Esophagus muscularis mucosa (tissue), 4 donors: ENCODE measurements around the gene YY1AP1. TPM values are rescaled to one million over a fixed set of nuclear protein-coding genes. Genes with fewer than 3 reads are reported as not detected.
"Not testable (repeated sequence)": the region's sequence is repeated elsewhere in the genome, so short reads cannot be mapped to it uniquely, and the experiment has no call there.

Experiments used
- DNase-seq: peaks from one replicate; pipeline ENCODE4 v3.0.0-alpha.2; 2017; ENCODE audit errors: extremely low spot score
- H3K27ac ChIP-seq, 4 donors: fragments of 200-600 bp; sonication (generic); replicated peaks in 1 of 4; 1 replicate in 3 of 4; 2 replicates in 1 of 4; pipeline ENCODE4 v1.5.1; 2016 to 2019; ENCODE audit warnings: mild to moderate bottlenecking in 1 of 4
- H3K27me3 ChIP-seq, 4 donors: fragments of 200-600 bp; sonication (generic); one replicate each; pipeline versions ENCODE4 v1.5.1 to v1.6.0; 2016 to 2019
- H3K36me3 ChIP-seq, 4 donors: fragments of 200-600 bp; sonication (generic); one replicate each; pipeline ENCODE4 v1.5.1; 2016 to 2019
- H3K4me1 ChIP-seq, 4 donors: fragments of 200-600 bp; sonication (generic); one replicate each; pipeline ENCODE4 v1.5.1; 2016 to 2019
- H3K4me3 ChIP-seq, 4 donors: fragments of 200-600 bp; sonication (generic); 1 replicate in 2 of 4; 2 replicates in 2 of 4; pipeline ENCODE4 v1.5.1; 2016 to 2019; ENCODE audit warnings: mild to moderate bottlenecking in 4 of 4, moderate library complexity in 1 of 4
- H3K9me3 ChIP-seq, 4 donors: fragments of 200-600 bp; sonication (generic); 1 replicate in 3 of 4; 2 replicates in 1 of 4; pipeline ENCODE4 v1.5.1; 2016 to 2019
- EP300 ChIP-seq: sonication (generic); formaldehyde crosslinking; IDR thresholded peaks from one replicate; pipeline ENCODE4 v1.6.1; 2017; ENCODE audit warnings: antibody characterized with exemption
- POLR2A ChIP-seq: fragments of 450-650 bp; IDR thresholded peaks from one replicate; pipeline ENCODE4 v1.6.1; 2017; ENCODE audit warnings: antibody characterized with exemption, moderate library complexity, mild to moderate bottlenecking, low read depth
- POLR2AphosphoS5 ChIP-seq, 2 donors: sonication (generic); formaldehyde crosslinking; IDR thresholded peaks; one replicate each; pipeline ENCODE4 v1.6.1; 2017; ENCODE audit warnings: antibody characterized with exemption in 2 of 2
- WGBS: methylation state at CpG from one replicate; pipeline ENCODE4 v1.1.5; 2018; 5-methylcytosine and 5-hydroxymethylcytosine counted together
- intact Hi-C: fragments of 100-400 bp; cut with DNase I; formaldehyde crosslinking; loops from one replicate; pipeline ENCODE4 v1.15.1; 2023
- total RNA-seq, 4 donors: library from RNA; depleted of rRNA; stranded (reverse); fragments of >200 nt; gene quantifications; one replicate each; pipeline versions ENCODE4 v1.1.0 to v1.2.1, GENCODE V29; 2016
- TF ChIP-seq, protein P1 (sequence below), 3 experiments: fragments of 200-600 bp in 2 of 3; fragments of 450-650 bp in 1 of 3; sonication (generic) in 2 of 3; IDR thresholded peaks; one replicate each; pipeline ENCODE4 v1.5.1; 2017 to 2019; ENCODE audit warnings: antibody characterized with exemption in 3 of 3, mild to moderate bottlenecking in 2 of 3, moderate library complexity in 1 of 3

Gene YY1AP1
- total RNA-seq, 4 donors from 2014 or later: 136 to 164 (median 144) TPM

DNA sequence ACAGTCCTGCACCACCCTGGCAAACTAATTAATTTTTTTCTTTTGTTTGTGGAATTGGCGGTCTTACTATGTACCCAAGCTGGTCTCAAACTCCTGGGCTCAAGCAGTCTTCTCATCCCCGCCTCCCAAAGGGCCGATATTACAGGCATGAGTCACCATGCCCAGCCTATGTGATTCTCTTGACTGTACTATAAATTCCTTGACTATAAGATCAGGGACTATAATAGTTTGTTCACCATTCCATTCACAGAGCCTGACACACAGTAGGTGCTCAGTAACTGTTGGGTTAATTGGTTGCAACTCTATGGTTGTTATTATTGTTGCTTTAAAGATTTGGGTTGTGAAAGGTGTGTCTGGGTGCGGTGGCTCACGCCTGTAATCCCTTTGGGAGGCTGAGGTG lies 17.6 kb upstream of the YY1AP1 start:
- Histone ChIP-seq H3K4me3 (no peak overlapping the region), H3K4me1 (no peaks in the 10 kb centered on the region), H3K27ac (no peak overlapping the region), H3K36me3 (peaks cover 0 to 11% (median 2%) of the 10 kb centered on the region in 4 donors), H3K27me3 (no peaks in the 10 kb centered on the region), H3K9me3 (no peaks in the 10 kb centered on the region)
- 88% methylated on average over 5 of the region's 5 CpGs for WGBS
- no peak for TF ChIP-seq POLR2A
- TF ChIP-seq, protein P1, sequence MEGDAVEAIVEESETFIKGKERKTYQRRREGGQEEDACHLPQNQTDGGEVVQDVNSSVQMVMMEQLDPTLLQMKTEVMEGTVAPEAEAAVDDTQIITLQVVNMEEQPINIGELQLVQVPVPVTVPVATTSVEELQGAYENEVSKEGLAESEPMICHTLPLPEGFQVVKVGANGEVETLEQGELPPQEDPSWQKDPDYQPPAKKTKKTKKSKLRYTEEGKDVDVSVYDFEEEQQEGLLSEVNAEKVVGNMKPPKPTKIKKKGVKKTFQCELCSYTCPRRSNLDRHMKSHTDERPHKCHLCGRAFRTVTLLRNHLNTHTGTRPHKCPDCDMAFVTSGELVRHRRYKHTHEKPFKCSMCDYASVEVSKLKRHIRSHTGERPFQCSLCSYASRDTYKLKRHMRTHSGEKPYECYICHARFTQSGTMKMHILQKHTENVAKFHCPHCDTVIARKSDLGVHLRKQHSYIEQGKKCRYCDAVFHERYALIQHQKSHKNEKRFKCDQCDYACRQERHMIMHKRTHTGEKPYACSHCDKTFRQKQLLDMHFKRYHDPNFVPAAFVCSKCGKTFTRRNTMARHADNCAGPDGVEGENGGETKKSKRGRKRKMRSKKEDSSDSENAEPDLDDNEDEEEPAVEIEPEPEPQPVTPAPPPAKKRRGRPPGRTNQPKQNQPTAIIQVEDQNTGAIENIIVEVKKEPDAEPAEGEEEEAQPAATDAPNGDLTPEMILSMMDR (IDR thresholded peaks at IDR 0.05): no peak
- TF ChIP-seq POLR2AphosphoS5 (IDR thresholded peaks at IDR 0.05): no peak
- no peak for TF ChIP-seq EP300
- DNase-seq: no peak
- intact Hi-C loops: no loop called here

DNA sequence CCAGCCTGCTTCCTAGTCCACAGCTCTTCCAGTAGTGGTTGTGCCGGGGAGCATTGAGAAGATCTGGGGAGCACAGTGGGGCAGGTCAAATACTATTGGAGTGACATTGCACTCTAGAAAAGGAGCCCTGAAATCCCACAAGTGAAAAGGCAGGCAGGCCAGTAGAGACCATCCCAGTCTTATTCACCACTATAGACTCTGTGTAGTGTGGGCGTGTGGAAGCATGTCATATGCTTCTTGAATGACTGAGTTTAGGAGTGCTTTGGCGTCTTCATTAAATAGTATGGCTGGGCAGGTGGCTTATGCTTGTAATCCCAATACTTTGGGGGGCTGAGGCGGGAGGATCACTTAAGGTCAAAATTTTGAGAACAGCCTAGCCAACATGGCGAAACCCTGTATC lies 15.8 kb upstream of the YY1AP1 start:
- WGBS: 94% methylated on average over 5 of the region's 5 CpGs
- intact Hi-C loops, H3K36me3 ChIP-seq, DNase-seq, H3K4me1 ChIP-seq, H3K27ac ChIP-seq, H3K4me3 ChIP-seq, H3K9me3 ChIP-seq, H3K27me3 ChIP-seq: not testable (repeated sequence)

DNA sequence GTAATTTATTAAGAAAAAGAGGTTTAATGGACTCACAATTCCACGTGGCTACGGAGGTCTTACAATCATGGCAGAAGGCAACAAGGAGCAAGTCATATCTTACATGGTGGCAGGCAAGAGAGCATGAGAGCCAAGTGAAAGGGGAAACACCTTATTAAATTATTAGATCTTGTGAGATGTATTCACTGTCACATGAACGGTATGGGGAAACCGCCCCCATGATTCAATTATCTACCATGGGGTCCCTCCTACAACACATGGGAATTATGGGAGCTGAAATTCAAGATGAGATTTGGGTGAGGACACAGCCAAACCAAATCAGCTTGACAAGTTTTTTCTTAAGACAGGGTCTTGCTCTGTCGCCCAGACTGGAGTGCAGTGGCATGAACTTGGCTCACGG lies 14.6 kb upstream of the YY1AP1 start:
- no peak overlapping the region for H3K4me3 ChIP-seq
- no peak overlapping the region for H3K27ac ChIP-seq
- no peaks in the 10 kb centered on the region for H3K27me3 ChIP-seq
- H3K9me3 ChIP-seq: no peaks in the 10 kb centered on the region
- WGBS: 92% methylated on average over 6 of the region's 6 CpGs
- TF ChIP-seq, protein P1 (IDR thresholded peaks at IDR 0.05): no peak
- no peak for TF ChIP-seq EP300
- no peak for TF ChIP-seq POLR2A
- TF ChIP-seq POLR2AphosphoS5 (IDR thresholded peaks at IDR 0.05): no peak
- no peak for DNase-seq
- intact Hi-C loops: no loop called here
- H3K4me1 ChIP-seq: no peaks in the 10 kb centered on the region
- no peaks in the 10 kb centered on the region for H3K36me3 ChIP-seq

DNA sequence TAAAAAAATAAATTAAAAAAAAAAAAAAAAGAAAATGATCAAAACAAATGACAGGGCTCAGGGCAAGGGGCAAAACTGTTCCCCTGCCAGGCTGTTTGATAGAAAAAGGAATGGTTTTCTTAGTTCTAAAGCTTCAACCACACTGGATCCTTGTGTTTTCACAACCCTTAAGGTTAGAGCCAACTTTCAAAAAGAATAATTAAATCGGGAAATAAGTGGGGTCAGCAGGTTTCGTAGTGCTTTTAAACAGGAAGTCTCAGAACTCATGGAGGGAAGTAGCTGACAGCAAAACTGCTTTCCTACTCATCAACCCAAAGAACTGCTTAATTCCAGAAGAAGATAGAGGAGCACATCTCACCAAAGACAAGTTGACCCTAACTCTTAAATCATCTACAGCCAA lies 13.1 kb upstream of the YY1AP1 start:
- H3K27ac ChIP-seq, H3K36me3 ChIP-seq, H3K9me3 ChIP-seq, DNase-seq, H3K4me3 ChIP-seq, H3K27me3 ChIP-seq, H3K4me1 ChIP-seq, intact Hi-C loops: not testable (repeated sequence)
- 63% methylated on average over 2 of the region's 2 CpGs for WGBS

DNA sequence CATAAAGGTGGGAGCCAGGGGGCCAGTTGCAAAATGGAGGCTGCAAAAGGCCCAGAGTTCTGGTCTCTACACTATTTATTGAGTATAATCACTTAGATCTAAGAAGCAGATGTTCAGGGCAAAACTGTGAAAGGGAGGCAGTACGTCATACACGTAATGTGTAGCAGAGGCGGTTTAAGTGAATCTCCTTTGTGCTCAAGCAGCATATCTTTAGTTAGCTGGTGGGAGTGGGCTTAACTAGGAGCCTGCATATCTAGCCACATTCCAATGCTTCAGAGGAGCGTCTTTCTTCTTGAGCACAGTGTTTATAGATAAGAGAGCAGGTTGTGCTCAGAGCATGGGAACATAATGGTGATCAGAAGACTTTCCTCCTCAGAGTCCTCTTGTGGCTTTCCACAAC lies 10.5 kb upstream of the YY1AP1 start:
- peaks cover 5 to 19% (median 13%) of the 10 kb centered on the region in 4 donors for H3K4me1 ChIP-seq
- DNase-seq, H3K27ac ChIP-seq, H3K36me3 ChIP-seq, intact Hi-C loops, H3K4me3 ChIP-seq, H3K9me3 ChIP-seq, H3K27me3 ChIP-seq: not testable (repeated sequence)
- 88% methylated on average over 4 of the region's 4 CpGs for WGBS

DNA sequence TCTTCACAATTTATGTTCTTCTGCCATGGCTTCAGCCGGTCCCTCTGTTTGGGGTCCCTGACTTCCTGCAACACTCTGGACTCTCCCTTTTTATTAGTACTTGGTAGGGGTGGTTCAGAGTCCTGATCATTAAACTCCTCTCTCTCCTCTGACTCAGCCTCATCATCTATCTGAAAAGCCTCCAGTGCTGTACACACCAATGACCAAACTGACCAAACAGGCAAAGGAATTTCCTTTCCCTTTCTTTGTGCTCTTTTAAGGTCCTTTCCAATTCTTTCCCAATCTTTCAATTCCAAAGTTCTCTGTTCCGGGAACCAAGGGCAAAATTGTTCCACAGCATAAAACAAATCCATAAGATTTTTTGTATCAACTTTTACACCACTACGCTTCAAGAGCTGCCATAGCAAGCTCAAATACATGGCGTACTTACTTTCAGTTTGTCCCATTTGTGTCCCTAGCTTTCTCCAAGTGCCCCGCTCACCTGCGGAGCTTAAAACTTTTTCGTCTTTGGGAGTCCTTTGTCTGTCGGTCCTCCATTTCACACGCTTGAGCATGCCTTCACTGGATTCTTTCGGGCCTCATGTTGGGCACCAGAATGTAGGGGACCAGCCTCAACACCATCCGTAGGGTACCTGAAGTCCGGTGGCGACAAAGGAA lies 9.9 kb upstream of the YY1AP1 start:
- TF ChIP-seq POLR2AphosphoS5 (IDR thresholded peaks at IDR 0.05) (no peak), EP300 (no peak), POLR2A (no peak)
- TF ChIP-seq, protein P1 (IDR thresholded peaks at IDR 0.05): no peak
- Histone ChIP-seq H3K4me1 (peaks cover 5 to 19% (median 13%) of the 10 kb centered on the region in 4 donors), H3K9me3 (no peaks in the 10 kb centered on the region), H3K4me3 (no peak overlapping the region), H3K27ac (no peak overlapping the region), H3K36me3 (no peaks in the 10 kb centered on the region), H3K27me3 (no peaks in the 10 kb centered on the region)
- intact Hi-C loops: no loop called here
- DNase-seq: no peak
- WGBS: 94% methylated on average over 13 of the region's 13 CpGs

DNA sequence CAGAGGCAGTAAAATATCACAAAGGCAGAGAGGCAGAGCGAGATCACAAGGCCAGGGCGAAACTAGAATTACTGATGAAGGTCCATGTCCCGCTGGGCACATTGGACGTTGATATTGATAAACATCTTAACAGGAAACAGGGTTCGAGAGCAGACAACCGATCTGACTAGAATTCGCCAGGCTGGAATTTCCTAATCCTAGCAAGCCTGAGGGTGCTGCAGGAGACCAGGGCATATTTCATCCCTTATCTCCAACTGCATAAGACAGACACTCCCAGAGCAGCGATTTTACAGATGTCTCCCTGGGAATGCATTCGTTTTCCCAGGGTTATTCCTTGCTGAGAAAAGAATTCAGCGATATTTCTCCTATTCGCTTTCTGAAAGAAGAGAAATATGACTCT lies 9.0 kb upstream of the YY1AP1 start:
- DNase-seq, H3K36me3 ChIP-seq, intact Hi-C loops, H3K9me3 ChIP-seq, H3K4me3 ChIP-seq, H3K27me3 ChIP-seq, H3K27ac ChIP-seq: not testable (repeated sequence)
- H3K4me1 ChIP-seq: peaks cover 5 to 19% (median 13%) of the 10 kb centered on the region in 4 donors
- 90% methylated on average over 11 of the region's 11 CpGs for WGBS
